A549 (cell line): ENCODE measurements around the gene CRYBG2.

ENCODE experiments used
- BHLHE40 ChIP-seq: IDR thresholded peaks from 2 replicates; pipeline ENCODE4 v1.6.1; 2012; ENCODE audit warnings: low read depth, low read length, inconsistent platforms
- CHD4 ChIP-seq: fragments of 200-600 bp; sonication (generic); IDR thresholded peaks from 2 replicates; pipeline ENCODE4 v1.6.1; 2016; ENCODE audit warnings: antibody characterized with exemption, mild to moderate bottlenecking, borderline replicate concordance
- EHMT2 ChIP-seq: fragments of 200-600 bp; sonication (generic); IDR thresholded peaks from 2 replicates; pipeline ENCODE4 v1.6.1; 2016; ENCODE audit warnings: antibody characterized with exemption, low read depth, mild to moderate bottlenecking, moderate library complexity
- EP300 ChIP-seq, 2 experiments: fragments of >200 bp; sonication (Bioruptor Twin); formaldehyde crosslinking; IDR thresholded peaks; 2 replicates in 1 of 2; 3 replicates in 1 of 2; pipeline ENCODE4 v1.6.1; 2016 to 2017
- KDM1A ChIP-seq: fragments of 200-600 bp; sonication (generic); IDR thresholded peaks from 2 replicates; pipeline ENCODE4 v1.6.1; 2016; ENCODE audit warnings: low read depth, mild to moderate bottlenecking
- KDM5A ChIP-seq: fragments of 200-600 bp; sonication (generic); IDR thresholded peaks from 2 replicates; pipeline ENCODE4 v1.6.1; 2016; ENCODE audit warnings: antibody characterized with exemption, mild to moderate bottlenecking
- MAFK ChIP-seq: fragments of 450-650 bp; IDR thresholded peaks from 2 replicates; pipeline ENCODE4 v1.6.1; 2014; ENCODE audit not compliant: partially characterized antibody
- POLR2A ChIP-seq: IDR thresholded peaks from 2 replicates; pipeline ENCODE4 v1.6.1; 2012; ENCODE audit warnings: mild to moderate bottlenecking, low read length
- RCOR1 ChIP-seq: fragments of 150-350 bp; IDR thresholded peaks from 2 replicates; pipeline ENCODE4 v1.6.1; 2014; ENCODE audit warnings: antibody characterized with exemption, low read length, low read depth
- REST ChIP-seq: fragments of 200-600 bp; sonication (generic); IDR thresholded peaks from 2 replicates; pipeline ENCODE4 v1.6.1; 2016; ENCODE audit warnings: antibody characterized with exemption, mild to moderate bottlenecking, moderate library complexity
- RFX5 ChIP-seq: fragments of 450-650 bp; IDR thresholded peaks from 2 replicates; pipeline ENCODE4 v1.7.1; 2014; ENCODE audit warnings: antibody characterized with exemption, mild to moderate bottlenecking, moderate library complexity
- SREBF2 ChIP-seq: fragments of 450-650 bp; IDR thresholded peaks from 2 replicates; pipeline ENCODE4 v1.6.1; 2014; ENCODE audit warnings: mild to moderate bottlenecking, moderate library complexity
- ZFP36 ChIP-seq: fragments of 450-650 bp; IDR thresholded peaks from 2 replicates; pipeline ENCODE4 v1.6.1; 2014; ENCODE audit warnings: borderline replicate concordance; ENCODE audit not compliant: partially characterized antibody
- TF ChIP-seq, protein P1 (sequence below): fragments of >200 bp; sonication (Bioruptor Twin); formaldehyde crosslinking; IDR thresholded peaks from 3 replicates; pipeline ENCODE4 v1.5.1; 2016

GRCh38 chr1:26352338-26352679 lies 1.6 kb downstream of the CRYBG2 start:
- no peak for TF ChIP-seq POLR2A
- TF ChIP-seq, protein P1, sequence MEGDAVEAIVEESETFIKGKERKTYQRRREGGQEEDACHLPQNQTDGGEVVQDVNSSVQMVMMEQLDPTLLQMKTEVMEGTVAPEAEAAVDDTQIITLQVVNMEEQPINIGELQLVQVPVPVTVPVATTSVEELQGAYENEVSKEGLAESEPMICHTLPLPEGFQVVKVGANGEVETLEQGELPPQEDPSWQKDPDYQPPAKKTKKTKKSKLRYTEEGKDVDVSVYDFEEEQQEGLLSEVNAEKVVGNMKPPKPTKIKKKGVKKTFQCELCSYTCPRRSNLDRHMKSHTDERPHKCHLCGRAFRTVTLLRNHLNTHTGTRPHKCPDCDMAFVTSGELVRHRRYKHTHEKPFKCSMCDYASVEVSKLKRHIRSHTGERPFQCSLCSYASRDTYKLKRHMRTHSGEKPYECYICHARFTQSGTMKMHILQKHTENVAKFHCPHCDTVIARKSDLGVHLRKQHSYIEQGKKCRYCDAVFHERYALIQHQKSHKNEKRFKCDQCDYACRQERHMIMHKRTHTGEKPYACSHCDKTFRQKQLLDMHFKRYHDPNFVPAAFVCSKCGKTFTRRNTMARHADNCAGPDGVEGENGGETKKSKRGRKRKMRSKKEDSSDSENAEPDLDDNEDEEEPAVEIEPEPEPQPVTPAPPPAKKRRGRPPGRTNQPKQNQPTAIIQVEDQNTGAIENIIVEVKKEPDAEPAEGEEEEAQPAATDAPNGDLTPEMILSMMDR: no peak
- no peak for TF ChIP-seq SREBF2
- TF ChIP-seq KDM5A: no peak
- no peak for TF ChIP-seq ZFP36
- no peak for TF ChIP-seq EP300 (IDR thresholded peaks at IDR 0.05)
- TF ChIP-seq KDM1A: no peak
- TF ChIP-seq REST: no peak
- TF ChIP-seq CHD4: no peak
- no peak for TF ChIP-seq BHLHE40
- TF ChIP-seq EHMT2: no peak
- no peak for TF ChIP-seq MAFK
- no peak for TF ChIP-seq RCOR1
- no peak for TF ChIP-seq RFX5
